BJ (cell line): ENCODE results near the gene KCNJ16. TPM values are rescaled to one million over a fixed set of nuclear protein-coding genes. Genes with fewer than 3 reads are reported as not detected.

Source experiments
- CTCF ChIA-PET: fragments of 350-600 bp; formaldehyde crosslinking; extraction: SDS; loops from one replicate; lab custom pipeline; 2021; ENCODE audit warnings: antibody characterized with exemption, inconsistent platforms; lab: Yijun Ruan, JAX
- POLR2A ChIA-PET: fragments of 300-600 bp; sonication (Branson Sonifier 250); formaldehyde crosslinking; extraction: SDS; loops from one replicate; lab custom pipeline; 2021; ENCODE audit warnings: antibody characterized with exemption; lab: Charles Lee
- DNase-seq: peaks from one replicate; pipeline ENCODE4 v3.0.0-alpha.2; 2011; ENCODE audit warnings: low read depth
- H3K27me3 ChIP-seq: 2 replicates; pipeline ENCODE4 v1.6.0; 2011; ENCODE audit warnings: low read length; ENCODE audit not compliant: control insufficient read depth, insufficient read depth
- H3K36me3 ChIP-seq: 2 replicates; pipeline ENCODE4 v1.5.1; 2011; ENCODE audit warnings: low read length; ENCODE audit not compliant: control insufficient read depth, insufficient read depth
- H3K4me3 ChIP-seq: 2 replicates; pipeline ENCODE4 v1.5.1; 2011; ENCODE audit warnings: low read depth, mild to moderate bottlenecking, control low read depth, low read length
- CTCF ChIP-seq: IDR thresholded peaks from 2 replicates; pipeline ENCODE4 v1.5.1; 2011; ENCODE audit warnings: low read depth, mild to moderate bottlenecking, control low read depth, inconsistent platforms, low read length, moderate library complexity; ENCODE audit not compliant: insufficient read depth
- polyA plus RNA-seq: library from polyadenylated mRNA; depleted of rRNA; stranded (reverse); fragments of >200 nt; gene quantifications from 2 replicates; pipeline ENCODE4 v1.2.3, GENCODE V29; 2011

KCNJ16 gene
- polyA plus RNA-seq, 1 experiment = not detected

DNA sequence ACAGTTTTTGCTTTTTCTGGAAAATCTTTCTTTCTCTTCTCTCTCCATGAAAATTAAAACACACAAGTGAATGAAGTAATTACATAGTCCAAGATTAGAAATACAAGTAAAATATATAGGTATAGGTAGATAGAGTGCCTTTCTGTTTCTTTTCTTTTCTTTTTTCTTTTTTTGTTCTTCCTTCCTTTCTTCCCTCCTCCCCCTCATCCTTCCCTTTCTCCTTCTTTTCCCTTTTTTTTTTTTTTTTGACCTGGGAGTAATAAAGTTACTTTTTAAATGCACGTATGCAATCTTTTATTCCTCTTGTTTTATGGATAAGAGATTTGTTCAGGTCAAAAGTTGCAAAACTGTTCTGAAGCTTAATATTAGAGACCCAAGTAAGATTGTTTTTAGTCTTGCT, 59.8 kb downstream of the KCNJ16 start:
- DNase-seq = no peak
- Histone ChIP-seq H3K27me3 (no peaks in the 10 kb centered on the region), H3K4me3 (no peak overlapping the region), H3K36me3 (no peaks in the 10 kb centered on the region)
- POLR2A ChIA-PET = no interaction called here
- TF ChIP-seq CTCF = no peak
- CTCF ChIA-PET = no interaction called here

DNA sequence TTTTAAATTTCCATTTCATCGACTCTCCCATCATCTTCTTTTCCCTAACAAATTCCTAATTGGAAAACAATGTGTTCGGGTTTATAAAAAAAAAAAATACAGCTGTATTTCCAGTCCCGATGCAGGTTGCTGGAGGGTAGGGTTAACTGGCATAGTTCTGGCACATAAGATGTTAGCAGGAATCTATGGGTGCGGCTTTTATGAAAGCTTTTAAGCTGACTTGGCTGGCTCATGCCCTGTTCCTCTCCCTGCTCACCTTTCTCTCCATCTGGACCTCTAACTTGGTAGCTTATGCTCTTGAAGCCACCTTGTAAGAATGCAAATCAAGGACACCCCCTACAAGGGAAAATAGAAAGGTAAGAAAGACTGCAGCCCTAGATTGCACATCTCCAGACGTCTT, 61.1 kb downstream of the KCNJ16 start:
- no peak for TF ChIP-seq CTCF
- Histone ChIP-seq H3K36me3 (no peaks in the 10 kb centered on the region), H3K27me3 (no peaks in the 10 kb centered on the region), H3K4me3 (no peak overlapping the region)
- no peak for DNase-seq
- CTCF ChIA-PET = interaction anchor here (0.7 kb wide), 1 partner anchor 1091 kb away, joined by 4 read pairs; no protein-coding TSS in a partner anchor
- POLR2A ChIA-PET = no interaction called here

GRCh38 chr17:70137451-70138230, 62.6 kb downstream of the KCNJ16 start:
- ChIA-PET POLR2A (no interaction called here), CTCF (interaction anchor here (1.2 to 1.4 kb wide), 2 partner anchors 528 to 530 kb away, joined by 3 to 5 read pairs; no protein-coding TSS in a partner anchor)
- DNase-seq = peak; percentile 44
- no peaks in the 10 kb centered on the region for H3K27me3 ChIP-seq
- TF ChIP-seq CTCF = no peak
- H3K36me3 ChIP-seq = no peaks in the 10 kb centered on the region
- peak overlapping the region; percentile 26 for H3K4me3 ChIP-seq

DNA sequence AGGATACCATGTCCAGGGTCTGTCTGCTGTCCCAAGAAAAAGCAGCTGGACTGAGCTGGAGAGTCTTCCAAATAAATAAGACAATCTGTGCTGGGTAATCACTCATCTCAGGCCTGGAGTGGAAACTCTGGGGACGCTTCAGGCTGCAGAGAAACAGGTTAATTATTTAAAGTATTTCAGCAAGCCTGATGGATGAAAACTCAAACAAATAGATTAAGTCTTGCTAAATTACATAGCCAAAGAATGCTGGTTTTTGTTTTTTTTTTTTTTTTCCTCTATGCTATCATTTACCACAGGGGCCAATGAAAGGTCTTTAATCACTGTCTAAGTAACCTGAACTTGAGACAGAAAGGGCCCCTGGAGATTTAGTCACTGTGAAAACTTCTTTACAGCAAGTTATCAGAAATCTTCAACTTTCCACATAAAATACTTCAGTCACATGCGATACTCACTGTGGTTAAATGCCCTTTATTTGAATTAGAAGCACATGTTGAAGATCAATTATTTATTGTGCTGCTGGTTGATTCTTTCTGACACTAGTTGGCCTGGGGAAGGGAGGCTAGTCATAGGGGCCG, 63.4 kb downstream of the KCNJ16 start:
- ChIA-PET CTCF (interaction anchor here (1.2 to 2.8 kb wide), 3 partner anchors 529 to 531 kb away, joined by 3 to 14 read pairs (median 5); no protein-coding TSS in a partner anchor), POLR2A (no interaction called here)
- TF ChIP-seq CTCF = no peak
- Histone ChIP-seq H3K36me3 (no peaks in the 10 kb centered on the region), H3K4me3 (no peak overlapping the region), H3K27me3 (no peaks in the 10 kb centered on the region)
- DNase-seq = peak; percentile 14

DNA sequence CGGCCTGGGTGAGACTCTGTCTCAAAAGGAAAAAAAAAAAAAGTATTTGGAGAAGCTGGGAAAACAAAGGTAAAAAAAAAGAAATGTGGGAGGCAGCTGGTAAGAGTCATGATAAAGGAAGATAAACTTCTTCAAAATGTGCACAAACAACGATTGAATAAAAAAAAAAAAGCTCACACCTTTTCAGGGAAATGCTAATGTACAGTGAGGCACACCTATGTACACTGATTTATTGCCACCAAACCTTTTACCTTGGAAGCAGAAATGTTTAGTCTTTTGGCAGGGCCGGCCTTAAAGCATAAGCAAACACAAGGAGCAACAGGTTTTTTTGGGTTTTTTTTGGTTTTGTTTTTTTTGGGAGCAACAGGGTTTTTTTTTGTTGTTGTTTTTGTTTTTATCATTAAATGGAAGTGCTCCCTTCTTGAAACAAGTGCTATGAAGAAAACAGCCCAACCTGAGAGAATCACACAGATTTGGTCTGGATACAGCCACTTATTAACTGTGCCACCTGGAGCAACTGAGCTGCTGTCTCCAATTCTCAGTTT, 64.5 kb downstream of the KCNJ16 start:
- no peaks in the 10 kb centered on the region for H3K36me3 ChIP-seq
- CTCF ChIA-PET = interaction anchor here (0.6 to 2.8 kb wide), 3 partner anchors 495 to 532 kb away, joined by 3 to 14 read pairs (median 4); no protein-coding TSS in a partner anchor
- no peaks in the 10 kb centered on the region for H3K27me3 ChIP-seq
- POLR2A ChIA-PET = no interaction called here
- H3K4me3 ChIP-seq = no peak overlapping the region
- no peak for TF ChIP-seq CTCF
- DNase-seq = no peak
